ENCODE data around the gene C5orf63. TPM values are rescaled to one million over a fixed set of nuclear protein-coding genes. Genes with fewer than 3 reads are reported as not detected.

Gene C5orf63
- total and polyA plus RNA-seq, 3 experiments from 2014 or later = 5.2 to 11.9 (median 10.0) TPM

- Histone ChIP-seq H3K4me1 (ENCODE audit: insufficient read depth, low read length) (peaks cover 12% of the 10 kb centered on the region), H3K27ac (ENCODE audit: low read depth, low read length) (no peak overlapping the region), H3K27me3 (ENCODE audit: insufficient read depth, low read length, poor library complexity, severe bottlenecking) (no peaks in the 10 kb centered on the region), H3K36me3 (ENCODE audit: insufficient read depth, low read length) (no peaks in the 10 kb centered on the region), H3K4me3 (ENCODE audit: low read length) (no peak overlapping the region), H3K9me3 (ENCODE audit: low read length) (no peaks in the 10 kb centered on the region)
- POLR2A ChIA-PET = interaction anchor here (0.6 kb wide), 1 partner anchor 10 kb away, joined by 3 read pairs; no protein-coding TSS in a partner anchor
- CTCF ChIA-PET = no interaction called here
- Mint-ChIP-seq H3K27ac (no peak overlapping the region), H3K36me3 (peaks cover 0 to 10% (median 2%) of the 10 kb centered on the region in 3 donors), H3K4me1 (peaks cover 0 to 6% (median 3%) of the 10 kb centered on the region in 3 donors), H3K4me3 (no peak overlapping the region), H3K27me3 (peaks cover 5 to 9% of the 10 kb centered on the region in 2 donors), H3K9me3 (peaks cover 0 to 2% (median 0%) of the 10 kb centered on the region in 5 donors)
- no peak for DNase-seq
Measured at GRCh38 chr5:127014573-127014972, 58.7 kb downstream of the C5orf63 start.

GRCh38 chr5:127013407-127013806 lies 59.9 kb downstream of the C5orf63 start:
- no peak for DNase-seq
- Mint-ChIP-seq H3K4me1 (peaks cover 0 to 6% (median 3%) of the 10 kb centered on the region in 3 donors), H3K9me3 (peaks cover 0 to 2% (median 0%) of the 10 kb centered on the region in 5 donors), H3K27me3 (peaks cover 5 to 9% of the 10 kb centered on the region in 2 donors), H3K27ac (no peak overlapping the region), H3K36me3 (peaks cover 0 to 10% (median 2%) of the 10 kb centered on the region in 3 donors), H3K4me3 (no peak overlapping the region)
- Histone ChIP-seq H3K4me3 (ENCODE audit: low read length) (no peak overlapping the region), H3K4me1 (ENCODE audit: insufficient read depth, low read length) (peaks cover 12% of the 10 kb centered on the region), H3K9me3 (ENCODE audit: low read length) (no peaks in the 10 kb centered on the region), H3K27ac (ENCODE audit: low read depth, low read length) (no peak overlapping the region), H3K36me3 (ENCODE audit: insufficient read depth, low read length) (no peaks in the 10 kb centered on the region), H3K27me3 (ENCODE audit: insufficient read depth, low read length, poor library complexity, severe bottlenecking) (no peaks in the 10 kb centered on the region)
- POLR2A ChIA-PET = no interaction called here
- CTCF ChIA-PET = no interaction called here

GRCh38 chr5:127012916-127013315 lies 60.4 kb downstream of the C5orf63 start:
- Histone ChIP-seq H3K36me3 (ENCODE audit: insufficient read depth, low read length) (no peaks in the 10 kb centered on the region), H3K4me3 (ENCODE audit: low read length) (no peak overlapping the region), H3K9me3 (ENCODE audit: low read length) (no peaks in the 10 kb centered on the region), H3K27ac (ENCODE audit: low read depth, low read length) (no peak overlapping the region), H3K27me3 (ENCODE audit: insufficient read depth, low read length, poor library complexity, severe bottlenecking) (no peaks in the 10 kb centered on the region), H3K4me1 (ENCODE audit: insufficient read depth, low read length) (peaks cover 12% of the 10 kb centered on the region)
- POLR2A ChIA-PET = no interaction called here
- Mint-ChIP-seq H3K4me1 (peaks cover 0 to 6% (median 3%) of the 10 kb centered on the region in 3 donors), H3K27me3 (peaks cover 5 to 9% of the 10 kb centered on the region in 2 donors), H3K4me3 (no peak overlapping the region), H3K9me3 (peaks cover 0 to 2% (median 0%) of the 10 kb centered on the region in 5 donors), H3K36me3 (peaks cover 0 to 10% (median 2%) of the 10 kb centered on the region in 3 donors), H3K27ac (no peak overlapping the region)
- CTCF ChIA-PET = no interaction called here
- DNase-seq = no peak

GRCh38 chr5:127011961-127012644 lies 61.2 kb downstream of the C5orf63 start:
- Histone ChIP-seq H3K27me3 (ENCODE audit: insufficient read depth, low read length, poor library complexity, severe bottlenecking) (no peaks in the 10 kb centered on the region), H3K36me3 (ENCODE audit: insufficient read depth, low read length) (no peaks in the 10 kb centered on the region), H3K4me3 (ENCODE audit: low read length) (no peak overlapping the region), H3K27ac (ENCODE audit: low read depth, low read length) (no peak overlapping the region), H3K4me1 (ENCODE audit: insufficient read depth, low read length) (peaks cover 12% of the 10 kb centered on the region), H3K9me3 (ENCODE audit: low read length) (no peaks in the 10 kb centered on the region)
- Mint-ChIP-seq H3K9me3 (peaks cover 0 to 2% (median 0%) of the 10 kb centered on the region in 5 donors), H3K27ac (no peak overlapping the region), H3K4me3 (no peak overlapping the region), H3K27me3 (peaks cover 5 to 9% of the 10 kb centered on the region in 2 donors), H3K4me1 (peaks cover 0 to 6% (median 3%) of the 10 kb centered on the region in 3 donors), H3K36me3 (peaks cover 0 to 6% (median 2%) of the 10 kb centered on the region in 3 donors)
- POLR2A ChIA-PET = no interaction called here
- no peak for DNase-seq
- CTCF ChIA-PET = no interaction called here

- peaks cover 0 to 6% (median 3%) of the 10 kb centered on the region in 3 donors for H3K4me1 Mint-ChIP-seq
- no peaks in the 10 kb centered on the region for H3K9me3 Mint-ChIP-seq
- CTCF ChIA-PET = interaction anchor here (1.0 kb wide), 1 partner anchor 9 kb away, joined by 3 read pairs; no protein-coding TSS in a partner anchor
- no peaks in the 10 kb centered on the region for H3K36me3 Mint-ChIP-seq
- POLR2A ChIA-PET = no interaction called here
- no peaks in the 10 kb centered on the region for H3K27me3 ChIP-seq (ENCODE audit: insufficient read depth, low read length, poor library complexity, severe bottlenecking)
- peaks cover 0 to 4% of the 10 kb centered on the region in 2 donors for H3K27me3 Mint-ChIP-seq
- H3K4me1 ChIP-seq (ENCODE audit: insufficient read depth, low read length) = peaks cover 12% of the 10 kb centered on the region
- no peak overlapping the region for H3K27ac ChIP-seq (ENCODE audit: low read depth, low read length)
- H3K9me3 ChIP-seq (ENCODE audit: low read length) = no peaks in the 10 kb centered on the region
- H3K27ac Mint-ChIP-seq = no peak overlapping the region
- no peak overlapping the region for H3K4me3 ChIP-seq (ENCODE audit: low read length)
- no peak overlapping the region for H3K4me3 Mint-ChIP-seq
- no peaks in the 10 kb centered on the region for H3K36me3 ChIP-seq (ENCODE audit: insufficient read depth, low read length)
- no peak for DNase-seq
Measured at GRCh38 chr5:127011153-127011552, 62.1 kb downstream of the C5orf63 start.

GRCh38 chr5:127010362-127010761 lies 62.9 kb downstream of the C5orf63 start:
- Histone ChIP-seq H3K36me3 (ENCODE audit: insufficient read depth, low read length) (no peaks in the 10 kb centered on the region), H3K27me3 (ENCODE audit: insufficient read depth, low read length, poor library complexity, severe bottlenecking) (no peaks in the 10 kb centered on the region), H3K4me3 (ENCODE audit: low read length) (no peak overlapping the region), H3K4me1 (ENCODE audit: insufficient read depth, low read length) (peaks cover 12% of the 10 kb centered on the region), H3K9me3 (ENCODE audit: low read length) (no peaks in the 10 kb centered on the region), H3K27ac (ENCODE audit: low read depth, low read length) (no peak overlapping the region)
- H3K27ac Mint-ChIP-seq = no peak overlapping the region
- no peaks in the 10 kb centered on the region for H3K36me3 Mint-ChIP-seq
- no peaks in the 10 kb centered on the region for H3K9me3 Mint-ChIP-seq
- peaks cover 0 to 4% of the 10 kb centered on the region in 2 donors for H3K27me3 Mint-ChIP-seq
- H3K4me3 Mint-ChIP-seq = no peak overlapping the region
- DNase-seq = no peak
- H3K4me1 Mint-ChIP-seq = peaks cover 0 to 6% (median 3%) of the 10 kb centered on the region in 3 donors
- ChIA-PET POLR2A (no interaction called here), CTCF (interaction anchor here (1.0 kb wide), 1 partner anchor 10 kb away, joined by 3 read pairs; no protein-coding TSS in a partner anchor)

GRCh38 chr5:127009784-127010183 lies 63.5 kb downstream of the C5orf63 start:
- H3K27me3 ChIP-seq (ENCODE audit: insufficient read depth, low read length, poor library complexity, severe bottlenecking) = no peaks in the 10 kb centered on the region
- no peak overlapping the region for H3K27ac Mint-ChIP-seq
- H3K4me3 ChIP-seq (ENCODE audit: low read length) = no peak overlapping the region
- no peaks in the 10 kb centered on the region for H3K36me3 ChIP-seq (ENCODE audit: insufficient read depth, low read length)
- POLR2A ChIA-PET = no interaction called here
- H3K4me1 Mint-ChIP-seq = peaks cover 0 to 6% (median 3%) of the 10 kb centered on the region in 3 donors
- no peak overlapping the region for H3K27ac ChIP-seq (ENCODE audit: low read depth, low read length)
- H3K27me3 Mint-ChIP-seq = no peaks in the 10 kb centered on the region
- CTCF ChIA-PET = no interaction called here
- H3K9me3 Mint-ChIP-seq = no peaks in the 10 kb centered on the region
- H3K4me3 Mint-ChIP-seq = no peak overlapping the region
- H3K36me3 Mint-ChIP-seq = no peaks in the 10 kb centered on the region
- H3K9me3 ChIP-seq (ENCODE audit: low read length) = no peaks in the 10 kb centered on the region
- DNase-seq = no peak
- H3K4me1 ChIP-seq (ENCODE audit: insufficient read depth, low read length) = peaks cover 12% of the 10 kb centered on the region

- no peaks in the 10 kb centered on the region for H3K36me3 ChIP-seq (ENCODE audit: insufficient read depth, low read length)
- no peaks in the 10 kb centered on the region for H3K27me3 ChIP-seq (ENCODE audit: insufficient read depth, low read length, poor library complexity, severe bottlenecking)
- H3K36me3 Mint-ChIP-seq = no peaks in the 10 kb centered on the region
- H3K9me3 ChIP-seq (ENCODE audit: low read length) = no peaks in the 10 kb centered on the region
- peaks cover 8% of the 10 kb centered on the region for H3K4me1 ChIP-seq (ENCODE audit: insufficient read depth, low read length)
- no peak overlapping the region for H3K27ac ChIP-seq (ENCODE audit: low read depth, low read length)
- H3K27me3 Mint-ChIP-seq = no peaks in the 10 kb centered on the region
- no peaks in the 10 kb centered on the region for H3K9me3 Mint-ChIP-seq
- H3K4me1 Mint-ChIP-seq = peaks cover 0 to 6% (median 3%) of the 10 kb centered on the region in 3 donors
- POLR2A ChIA-PET = no interaction called here
- no peak overlapping the region for H3K27ac Mint-ChIP-seq
- no peak for DNase-seq
- H3K4me3 Mint-ChIP-seq = no peak overlapping the region
- no peak overlapping the region for H3K4me3 ChIP-seq (ENCODE audit: low read length)
- CTCF ChIA-PET = no interaction called here
Measured at GRCh38 chr5:127008300-127008975, 64.9 kb downstream of the C5orf63 start.
